Suprapubic skin (tissue), 3 donors: ENCODE results near the gene MYH10.

Experiments
- EP300 ChIP-seq: sonication (generic); formaldehyde crosslinking; IDR thresholded peaks from one replicate; pipeline ENCODE4 v1.6.1; 2017; ENCODE audit warnings: antibody characterized with exemption
- POLR2A ChIP-seq, 2 donors: fragments of 450-650 bp; IDR thresholded peaks; one replicate each; pipeline ENCODE4 v1.6.1; 2017; ENCODE audit warnings: antibody characterized with exemption in 2 of 2, mild to moderate bottlenecking in 2 of 2, moderate library complexity in 2 of 2
- TF ChIP-seq, protein P1 (sequence below), 2 donors: fragments of 200-600 bp in 1 of 2; fragments of 450-650 bp in 1 of 2; sonication (generic) in 1 of 2; IDR thresholded peaks; one replicate each; pipeline ENCODE4 v1.5.1; 2016 to 2019; ENCODE audit warnings: antibody characterized with exemption in 2 of 2, mild to moderate bottlenecking in 1 of 2, moderate library complexity in 1 of 2

GRCh38 chr17:8518326-8518725, 112.2 kb downstream of the MYH10 start:
- TF ChIP-seq, protein P1, sequence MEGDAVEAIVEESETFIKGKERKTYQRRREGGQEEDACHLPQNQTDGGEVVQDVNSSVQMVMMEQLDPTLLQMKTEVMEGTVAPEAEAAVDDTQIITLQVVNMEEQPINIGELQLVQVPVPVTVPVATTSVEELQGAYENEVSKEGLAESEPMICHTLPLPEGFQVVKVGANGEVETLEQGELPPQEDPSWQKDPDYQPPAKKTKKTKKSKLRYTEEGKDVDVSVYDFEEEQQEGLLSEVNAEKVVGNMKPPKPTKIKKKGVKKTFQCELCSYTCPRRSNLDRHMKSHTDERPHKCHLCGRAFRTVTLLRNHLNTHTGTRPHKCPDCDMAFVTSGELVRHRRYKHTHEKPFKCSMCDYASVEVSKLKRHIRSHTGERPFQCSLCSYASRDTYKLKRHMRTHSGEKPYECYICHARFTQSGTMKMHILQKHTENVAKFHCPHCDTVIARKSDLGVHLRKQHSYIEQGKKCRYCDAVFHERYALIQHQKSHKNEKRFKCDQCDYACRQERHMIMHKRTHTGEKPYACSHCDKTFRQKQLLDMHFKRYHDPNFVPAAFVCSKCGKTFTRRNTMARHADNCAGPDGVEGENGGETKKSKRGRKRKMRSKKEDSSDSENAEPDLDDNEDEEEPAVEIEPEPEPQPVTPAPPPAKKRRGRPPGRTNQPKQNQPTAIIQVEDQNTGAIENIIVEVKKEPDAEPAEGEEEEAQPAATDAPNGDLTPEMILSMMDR (IDR thresholded peaks at IDR 0.05), result no peak
- no peak for TF ChIP-seq EP300
- no peak for TF ChIP-seq POLR2A (IDR thresholded peaks at IDR 0.05)
